Measurements from ENCODE around the gene ZNF319.

DNA sequence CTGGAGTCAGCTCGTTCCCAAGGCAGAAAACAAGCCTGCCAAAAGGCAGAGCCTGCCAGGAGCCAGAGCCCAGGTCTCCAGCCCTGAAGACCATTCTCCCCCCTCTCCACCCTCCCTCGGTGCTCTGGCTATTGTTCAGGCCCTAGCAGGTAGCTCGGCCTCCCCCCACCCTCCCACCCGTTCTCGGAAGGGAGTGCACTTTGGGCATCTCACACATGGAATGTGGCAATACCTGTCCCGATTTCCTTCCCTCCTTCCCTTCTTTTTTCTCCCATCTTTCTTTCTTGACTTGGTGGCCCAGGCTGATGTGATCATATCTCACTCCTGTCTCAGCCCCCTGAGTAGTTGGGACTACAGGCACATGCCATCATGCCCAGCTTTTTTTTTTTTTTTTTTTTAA is 41.9 kb downstream of the ZNF319 start:
- no peak for TF ChIP-seq CTCF (conservative IDR thresholded peaks at IDR 0.05 in 1 of 2, IDR thresholded peaks at IDR 0.05 in 1 of 2; ENCODE audit: extremely low read depth in 1 of 2, insufficient read depth in 1 of 2, low read depth in 1 of 2, low read length in 2 of 2)
- no peak for TF ChIP-seq EZH2 (IDR thresholded peaks at IDR 0.05; ENCODE audit: borderline replicate concordance, low read length)

Data from mammary epithelial cell (primary cell).